Activated T-helper 1 cell treated with Interleukin-2 at 50 U/mL for 16 hours (primary cell): ENCODE measurements around the gene PNPLA1.

Experiments
- DNase-seq: peaks from one replicate; pipeline ENCODE4 v3.0.0-alpha.2; 2020; ENCODE audit warnings: low read depth

PNPLA1 gene

GRCh38 chr6:36246506-36247268 is 23.2 kb upstream of the PNPLA1 start:
- DNase-seq = no peak

GRCh38 chr6:36247693-36248092 is 22.2 kb upstream of the PNPLA1 start:
- DNase-seq = no peak

DNA sequence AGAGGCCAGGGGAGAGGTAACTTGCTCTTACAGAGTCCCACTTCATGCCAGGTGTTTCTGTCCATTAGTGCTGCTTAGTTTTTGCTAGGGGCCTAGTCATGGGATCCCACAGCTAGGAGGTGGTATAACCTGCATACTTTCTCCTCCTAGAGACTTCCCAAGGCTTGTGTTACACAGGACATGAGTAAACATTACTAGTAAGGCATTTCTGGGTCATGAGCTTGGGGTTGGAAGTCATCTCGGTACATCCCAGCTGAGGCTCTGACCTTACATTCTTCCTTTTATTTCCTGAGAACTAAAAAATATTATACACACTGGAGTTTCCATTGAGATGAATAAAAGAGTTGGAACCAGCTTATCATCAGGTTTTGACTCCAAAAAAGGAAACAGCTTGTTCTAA is 20.9 kb upstream of the PNPLA1 start:
- DNase-seq = no peak

DNA sequence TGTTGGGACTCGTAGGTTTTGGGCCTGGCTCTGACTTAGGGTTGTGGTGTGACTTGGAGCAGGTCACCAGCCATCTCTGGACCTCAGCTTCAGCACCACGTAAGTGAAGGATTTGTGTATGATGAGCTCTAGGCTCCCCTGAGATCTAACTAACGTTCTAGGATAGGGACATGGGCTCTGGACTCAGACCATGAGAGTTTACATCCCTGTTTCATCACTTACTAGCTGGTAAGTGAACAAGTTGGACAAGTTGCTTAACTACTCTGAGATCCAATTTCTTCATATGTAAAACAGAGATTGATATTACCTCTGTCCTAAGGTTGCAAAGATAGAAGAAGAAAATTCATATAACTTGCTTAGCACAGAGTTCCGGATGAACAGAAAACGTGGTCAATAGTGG is 20.3 kb upstream of the PNPLA1 start:
- no peak for DNase-seq

GRCh38 chr6:36252005-36252404 is 17.9 kb upstream of the PNPLA1 start:
- no peak for DNase-seq

DNA sequence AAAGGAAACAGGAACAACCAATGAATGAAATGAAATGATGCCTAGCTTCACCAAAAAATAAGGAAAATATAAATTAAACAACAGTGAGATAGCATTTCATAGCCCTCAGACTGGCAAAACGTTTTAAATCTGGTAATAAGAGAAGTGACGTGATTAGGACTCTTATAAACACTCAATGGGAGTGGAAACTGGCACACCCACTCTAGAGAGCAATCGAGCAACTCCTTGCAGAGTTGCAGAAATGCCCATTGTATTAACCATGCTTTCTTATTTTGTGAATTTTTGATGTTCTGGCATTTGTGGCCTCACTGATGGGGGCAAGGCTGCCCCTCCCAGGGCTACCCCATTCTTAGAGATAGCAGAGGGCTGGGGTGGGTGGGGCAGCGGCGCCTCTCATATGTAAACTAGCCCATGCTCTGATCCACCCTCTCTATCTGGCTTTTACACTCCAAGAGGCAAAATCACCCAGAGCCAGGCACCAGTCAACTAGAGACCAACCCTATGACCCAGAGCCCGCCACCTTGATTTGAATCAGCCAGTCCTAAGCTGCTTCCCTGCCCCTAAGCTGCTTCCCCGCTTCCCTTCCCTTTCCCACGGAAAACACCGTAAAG is 6.4 kb upstream of the PNPLA1 start:
- no peak for DNase-seq

- no peak for DNase-seq
Measured at GRCh38 chr6:36265744-36266143, 4.1 kb upstream of the PNPLA1 start.

DNA sequence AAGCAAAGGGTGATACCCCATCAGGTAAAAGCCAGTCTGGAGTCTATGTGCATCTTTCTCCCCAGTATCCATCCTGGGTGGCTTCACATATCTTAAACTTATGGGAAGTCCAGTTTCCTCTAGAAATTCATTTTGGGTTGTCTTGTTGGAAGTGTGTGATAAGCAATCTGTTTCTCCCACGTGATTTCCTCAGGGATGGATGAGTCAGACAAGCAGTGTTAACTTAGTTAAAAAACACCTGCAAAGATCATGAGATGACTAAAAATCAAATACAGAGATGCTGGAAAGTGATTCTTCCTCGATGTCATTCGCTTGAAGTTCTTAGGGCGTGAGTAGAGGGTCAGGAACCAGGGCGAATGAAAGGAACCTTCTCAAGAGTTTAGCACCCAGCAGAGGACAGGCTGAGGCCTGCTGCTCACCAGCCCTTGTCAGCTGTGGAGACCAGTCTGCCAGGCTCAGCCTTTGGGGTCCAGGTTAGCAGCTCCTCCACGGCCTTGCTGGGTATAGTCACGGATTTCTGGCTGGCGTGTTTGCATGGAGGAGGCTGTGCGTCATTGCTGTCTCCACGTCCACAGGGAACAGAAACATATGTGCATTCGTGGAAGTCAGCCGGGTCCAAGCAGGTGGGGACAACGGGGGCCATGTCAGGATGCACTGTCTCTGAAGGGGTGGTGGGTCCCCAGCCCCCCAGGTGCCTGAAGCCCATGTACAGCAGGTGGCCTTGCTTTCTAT is 2.8 kb upstream of the PNPLA1 start:
- no peak for DNase-seq

DNA sequence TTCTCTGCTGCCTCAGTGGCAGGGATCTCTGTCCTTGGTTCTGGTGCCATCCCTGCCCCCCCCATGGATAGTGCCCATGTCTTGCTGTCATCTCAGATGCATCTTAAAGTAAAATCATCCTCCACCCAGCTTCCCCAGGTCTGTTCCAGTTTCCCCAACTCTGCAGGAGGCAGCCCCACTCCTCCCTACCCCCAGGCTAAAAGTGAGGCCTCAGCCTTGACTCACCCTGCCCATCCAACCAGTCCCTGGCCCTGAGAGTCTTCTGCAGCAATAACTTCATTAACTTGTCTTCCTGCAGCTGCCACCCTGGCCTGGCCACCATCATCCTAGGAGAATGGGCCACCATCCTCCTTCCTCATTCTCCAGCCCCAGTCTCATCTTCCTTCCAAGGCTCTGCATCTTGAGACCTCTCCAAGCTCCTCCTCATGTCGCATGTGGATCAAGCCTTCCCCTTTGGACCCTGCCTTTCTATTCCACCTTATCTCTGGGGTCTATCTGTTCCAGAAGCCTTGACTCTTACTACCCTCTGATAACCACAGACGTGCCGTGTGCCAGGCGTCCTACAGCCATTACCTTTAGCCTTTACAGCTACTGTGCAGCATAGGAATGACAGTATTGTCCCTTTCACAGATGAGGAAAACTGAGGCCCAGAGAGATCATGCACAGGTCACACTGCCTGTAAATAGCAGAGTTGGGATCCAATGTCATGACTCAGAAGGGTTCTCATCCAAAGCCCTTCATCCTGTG is 2.0 kb upstream of the PNPLA1 start:
- no peak for DNase-seq

DNA sequence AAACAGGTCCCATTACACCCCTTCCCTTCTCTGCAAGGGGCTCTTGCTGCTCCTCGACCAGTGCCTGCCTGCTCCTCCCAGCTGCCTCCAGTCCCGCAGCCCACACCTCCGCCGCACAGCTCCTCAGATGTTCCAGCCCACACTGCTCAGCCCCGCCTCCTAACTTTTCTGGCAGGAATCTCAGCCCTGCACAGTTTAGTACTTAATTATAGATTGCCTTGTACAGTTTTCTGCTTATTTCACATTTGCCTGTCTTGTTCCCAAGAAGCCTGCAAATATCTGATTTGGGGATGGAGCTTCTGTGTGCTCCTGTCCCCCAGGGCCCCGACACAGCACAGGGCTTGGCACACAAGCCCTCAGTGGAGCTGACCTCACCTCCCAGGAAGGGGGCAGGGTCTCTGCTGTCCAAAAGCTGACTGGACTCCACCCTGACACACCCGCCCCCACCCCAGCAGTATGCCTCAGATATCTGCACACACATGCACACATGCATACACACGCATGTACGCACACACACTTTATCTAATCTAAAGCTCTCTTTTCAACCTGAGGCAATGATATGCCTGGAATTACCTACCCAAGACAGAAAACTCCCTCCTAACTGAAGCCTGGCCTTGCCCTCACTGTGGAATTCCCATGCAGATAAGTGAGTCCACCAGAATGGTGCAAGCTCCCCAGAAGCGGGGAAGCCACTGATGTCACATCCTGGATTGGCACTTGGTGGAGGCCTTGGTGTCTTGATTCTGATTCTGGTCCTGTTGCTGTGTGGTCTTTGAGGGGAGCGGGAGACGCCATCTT is 1.2 kb upstream of the PNPLA1 start:
- DNase-seq = no peak

GRCh38 chr6:36272234-36272633 is 2.4 kb downstream of the PNPLA1 start:
- DNase-seq = no peak

- no peak for DNase-seq
Measured at GRCh38 chr6:36273067-36273466, 3.2 kb downstream of the PNPLA1 start.

DNA sequence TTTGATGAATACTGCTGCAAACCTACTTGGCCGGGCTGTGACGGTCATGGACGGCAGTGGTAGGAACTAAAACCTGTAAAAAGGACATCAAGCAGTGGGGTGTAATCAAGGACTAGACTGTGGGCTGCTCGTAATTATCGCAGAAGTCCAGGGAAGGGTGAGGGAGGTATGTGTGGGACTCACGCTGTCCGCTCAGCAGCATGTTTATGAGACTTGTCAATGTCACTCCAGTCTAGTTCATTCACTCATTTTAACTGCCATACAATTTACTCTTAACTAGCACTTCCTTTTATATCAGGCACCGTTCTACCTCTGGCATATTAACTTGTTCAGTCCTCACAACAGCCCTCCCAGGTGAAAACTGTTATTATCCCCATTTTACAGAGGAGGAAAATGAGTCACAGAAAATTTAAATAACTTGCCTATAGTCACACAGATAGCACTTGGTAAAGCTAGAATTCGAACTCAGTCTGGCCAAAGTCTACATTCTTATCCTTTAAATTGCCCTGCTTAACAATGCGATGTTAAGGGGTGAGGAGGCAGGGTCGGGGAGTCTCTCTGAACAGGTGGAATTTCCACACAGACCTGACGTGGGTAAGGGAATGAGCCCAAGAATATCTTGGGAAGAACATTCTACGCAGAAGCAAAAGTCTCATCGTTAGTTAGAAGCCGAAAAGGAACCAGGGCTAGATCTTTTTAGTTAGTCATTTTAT is 4.1 kb downstream of the PNPLA1 start:
- DNase-seq = no peak

GRCh38 chr6:36276581-36277536 is 7.0 kb downstream of the PNPLA1 start:
- DNase-seq = no peak

GRCh38 chr6:36277946-36278470 is 8.1 kb downstream of the PNPLA1 start:
- no peak for DNase-seq

DNA sequence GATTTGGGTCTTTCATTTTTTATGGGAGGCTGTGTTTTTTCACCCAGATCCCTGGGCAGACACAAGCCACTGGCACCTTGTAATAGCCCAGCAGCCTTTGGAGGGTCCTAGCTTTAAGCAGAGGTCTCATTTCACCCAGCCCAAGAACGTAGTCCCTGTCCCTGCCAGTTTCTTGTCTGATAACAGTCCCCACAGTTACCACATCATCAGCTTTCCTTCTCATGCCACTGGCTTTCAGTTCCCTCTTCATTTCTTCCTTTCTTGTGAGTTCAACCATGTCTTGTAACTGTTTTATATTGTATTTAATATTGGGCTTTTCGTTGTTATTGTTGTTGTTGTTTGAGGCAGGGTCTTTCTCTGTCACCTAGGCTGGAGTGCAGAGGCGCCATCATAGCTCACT is 10.6 kb downstream of the PNPLA1 start:
- DNase-seq = no peak

DNA sequence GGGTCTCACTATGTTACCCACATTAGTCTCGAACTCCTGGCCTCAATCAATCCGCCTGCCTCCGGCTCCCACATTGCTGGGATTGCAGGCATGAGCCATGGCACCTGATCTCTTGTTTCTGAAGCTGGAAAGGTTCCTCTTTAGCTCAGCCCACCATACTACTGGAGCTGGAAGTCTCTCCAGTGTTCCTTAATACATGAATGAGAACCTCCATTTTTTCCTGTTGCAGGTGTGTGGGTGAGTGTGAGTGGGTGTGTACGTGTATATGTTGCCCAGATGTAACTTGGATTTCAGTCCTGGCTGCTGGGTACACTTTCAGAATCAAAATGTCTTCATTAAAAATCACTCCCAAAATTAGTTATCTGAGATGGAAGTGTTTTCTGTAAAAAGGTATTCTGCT is 11.1 kb downstream of the PNPLA1 start:
- no peak for DNase-seq

DNA sequence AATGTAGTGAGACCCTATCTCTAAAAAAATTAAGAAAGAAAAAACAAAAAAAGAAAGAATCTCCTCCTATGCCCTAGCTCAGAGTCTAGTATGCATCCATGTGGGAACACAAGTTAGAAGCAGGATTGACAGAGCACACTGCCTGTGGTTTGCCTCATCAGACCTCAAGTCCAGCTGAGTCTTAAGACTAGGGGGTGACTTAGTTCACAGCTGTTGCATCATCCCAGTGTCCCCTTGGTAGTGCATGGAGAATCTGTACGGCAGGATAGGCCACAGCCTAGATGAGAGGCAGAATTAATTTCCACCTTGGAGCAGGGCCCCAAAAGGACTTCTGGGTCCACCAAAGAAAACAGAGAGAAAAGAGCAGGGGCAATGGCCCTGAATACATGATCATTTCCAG is 13.7 kb downstream of the PNPLA1 start:
- DNase-seq = no peak

DNA sequence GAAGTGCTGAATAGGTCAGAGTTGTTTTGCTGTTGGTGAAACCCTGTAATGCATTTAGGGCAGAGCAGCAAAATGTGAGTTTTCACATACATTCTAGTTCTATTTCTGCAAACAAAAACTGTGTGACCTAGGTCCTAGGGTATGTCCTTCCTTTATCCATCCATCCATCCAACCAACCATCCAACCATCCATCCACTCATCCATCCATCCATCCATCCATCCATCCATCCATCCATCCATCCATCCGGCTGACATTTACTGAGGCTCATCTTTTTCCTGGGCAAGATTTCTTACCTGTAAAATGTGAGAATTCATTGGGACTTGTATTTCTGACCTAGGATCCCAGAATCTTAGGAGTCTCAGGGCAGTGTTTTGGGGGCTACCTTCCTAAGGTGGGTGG is 14.5 kb downstream of the PNPLA1 start:
- DNase-seq = no peak
